B cell (primary cell): Measurements from ENCODE around the gene PEDS1. TPM values are rescaled to one million over a fixed set of nuclear protein-coding genes. Genes with fewer than 3 reads are reported as not detected.

Experiments used
- ATAC-seq: fragments of 200-7000 bp; cut with Tn5 transposase; one replicate; pipeline ENCODE4 v1.10.0; 2021; ENCODE audit warnings: low read depth, mild to moderate bottlenecking, moderate number of reproducible peaks, moderate library complexity
- CTCF ChIA-PET: fragments of 350-600 bp; sonication (Branson Sonifier 250); formaldehyde crosslinking; loops from one replicate; lab custom pipeline; 2021; ENCODE audit warnings: antibody characterized with exemption, inconsistent platforms; lab: Charles Lee
- POLR2A ChIA-PET: fragments of 350-600 bp; sonication (Branson Sonifier 250); formaldehyde crosslinking; loops from one replicate; lab custom pipeline; 2021; ENCODE audit warnings: antibody characterized with exemption; lab: Charles Lee
- DNase-seq: peaks from one replicate; pipeline ENCODE4 v3.0.0; 2013
- H2AFZ ChIP-seq: 2 replicates; pipeline ENCODE4 v1.6.1; 2012; ENCODE audit warnings: mild to moderate bottlenecking, low read depth, low read length; ENCODE audit not compliant: insufficient read depth, poor library complexity, severe bottlenecking
- H3K27ac ChIP-seq, 2 donors: 1 replicate in 1 of 2; 2 replicates in 1 of 2; pipeline ENCODE4 v1.5.1; 2012 to 2013; ENCODE audit warnings: low read length in 2 of 2, mild to moderate bottlenecking in 2 of 2, moderate library complexity in 1 of 2
- H3K27me3 ChIP-seq, 4 experiments: fragments of 200-600 bp in 1 of 4; sonication (generic) in 1 of 4; replicated peaks in 1 of 4; 1 replicate in 2 of 4; 2 replicates in 2 of 4; pipeline versions ENCODE4 v1.6.1 to v1.7.0; 2013 to 2016; ENCODE audit warnings: low read length in 3 of 4, mild to moderate bottlenecking in 2 of 4, mixed read lengths in 1 of 4, moderate library complexity in 1 of 4; ENCODE audit not compliant: insufficient read depth in 4 of 4, control insufficient read depth in 3 of 4; ENCODE audit errors: control extremely low read depth in 1 of 4
- H3K36me3 ChIP-seq, 2 experiments: replicated peaks in 1 of 2; 1 replicate in 1 of 2; 2 replicates in 1 of 2; pipeline versions ENCODE4 v1.6.1 to v1.7.1; 2013; ENCODE audit warnings: low read length in 1 of 2; ENCODE audit not compliant: insufficient read depth in 2 of 2, control insufficient read depth in 1 of 2; ENCODE audit errors: control extremely low read depth in 1 of 2, extremely low read depth in 1 of 2
- H3K4me1 ChIP-seq, 2 donors: fragments of 200-600 bp in 1 of 2; sonication (generic) in 1 of 2; 1 replicate in 1 of 2; 2 replicates in 1 of 2; pipeline versions ENCODE4 v1.5.1 to v1.6.1; 2013 to 2017; ENCODE audit warnings: low read length in 2 of 2; ENCODE audit not compliant: control insufficient read depth in 2 of 2, insufficient read depth in 2 of 2
- H3K4me2 ChIP-seq: replicated peaks from 2 replicates; pipeline ENCODE3; 2012; ENCODE audit warnings: mild to moderate bottlenecking, low read depth, low read length; ENCODE audit not compliant: poor library complexity, severe bottlenecking
- H3K4me3 ChIP-seq, 5 experiments: fragments of 200-600 bp in 1 of 5; sonication (generic) in 1 of 5; 1 replicate in 3 of 5; 2 replicates in 2 of 5; pipeline versions ENCODE4 v1.5.1 to v1.7.0; 2011 to 2016; ENCODE audit warnings: low read length in 4 of 5, mild to moderate bottlenecking in 4 of 5, low read depth in 2 of 5, control low read depth in 1 of 5, moderate library complexity in 1 of 5; ENCODE audit not compliant: insufficient read depth in 1 of 5; ENCODE audit errors: control extremely low read depth in 1 of 5, extremely low read depth in 1 of 5
- H3K79me2 ChIP-seq: fragments of 200-600 bp; sonication (generic); one replicate; pipeline ENCODE4 v1.6.0; 2016; ENCODE audit warnings: low read length; ENCODE audit not compliant: control insufficient read depth, insufficient read depth
- H3K9ac ChIP-seq: fragments of 200-600 bp; sonication (generic); 2 replicates; pipeline ENCODE4 v1.6.1; 2017; ENCODE audit warnings: mild to moderate bottlenecking, low read length, moderate library complexity
- H3K9me3 ChIP-seq, 3 donors: one replicate each; pipeline versions ENCODE4 v1.6.1 to v1.7.1; 2013; ENCODE audit warnings: low read length in 2 of 3; ENCODE audit not compliant: control insufficient read depth in 2 of 3, insufficient read depth in 1 of 3; ENCODE audit errors: control extremely low read depth in 1 of 3
- H4K20me1 ChIP-seq: 2 replicates; pipeline ENCODE4 v1.6.0; 2012; ENCODE audit warnings: mild to moderate bottlenecking, low read length; ENCODE audit not compliant: insufficient read depth, control insufficient read depth, poor library complexity, severe bottlenecking
- H3K27ac Mint-ChIP-seq: one replicate; pipeline ENCODE4 v1.8.0; 2021; ENCODE audit warnings: mixed read lengths
- H3K27me3 Mint-ChIP-seq: one replicate; pipeline ENCODE4 v1.8.0; 2021; ENCODE audit warnings: mixed read lengths
- H3K4me1 Mint-ChIP-seq: one replicate; pipeline ENCODE4 v1.8.0; 2021; ENCODE audit warnings: mixed read lengths
- H3K4me3 Mint-ChIP-seq: one replicate; pipeline ENCODE4 v1.8.0; 2021; ENCODE audit warnings: mixed read lengths
- H3K9me3 Mint-ChIP-seq: one replicate; pipeline ENCODE4 v1.8.0; 2022; ENCODE audit warnings: mixed read lengths; ENCODE audit not compliant: insufficient read depth
- CTCF ChIP-seq: fragments of 200-600 bp; IDR thresholded peaks from one replicate; pipeline ENCODE4 v1.8.0; 2022; ENCODE audit warnings: antibody characterized with exemption, mild to moderate bottlenecking
- EZH2 ChIP-seq: IDR thresholded peaks from 2 replicates; pipeline ENCODE4 v1.6.1; 2012; ENCODE audit warnings: borderline replicate concordance, low read depth, mild to moderate bottlenecking, moderate library complexity, low read length; ENCODE audit not compliant: insufficient read depth, poor library complexity, severe bottlenecking
- WGBS: methylation state at CpG from one replicate; pipeline ENCODE4 v1.1.5; 2013; ENCODE audit warnings: missing lambda C conversion rate; ENCODE audit not compliant: insufficient coverage; 5-methylcytosine and 5-hydroxymethylcytosine counted together
- intact Hi-C: fragments of 100-400 bp; cut with micrococcal nuclease; formaldehyde crosslinking; loops from one replicate; pipeline ENCODE4 v1.10.0; 2022
- polyA plus RNA-seq: library from polyadenylated mRNA; depleted of rRNA; stranded (reverse); fragments of >200 nt; gene quantifications from 2 replicates; pipeline ENCODE4 v1.2.3, GENCODE V29; 2012
- total RNA-seq, 2 donors: library from RNA; stranded (reverse); fragments of 120-200 nt in 1 of 2; gene quantifications; 1 replicate in 1 of 2; 2 replicates in 1 of 2; pipeline versions ENCODE4 v1.2.3 to v1.2.4, GENCODE V29; 2013 to 2022

The PEDS1 gene
- total and polyA plus RNA-seq, 2 donors (not counting 1 experiment from before 2014, with no cell fraction given) = 11.2 to 38.7 TPM

DNA sequence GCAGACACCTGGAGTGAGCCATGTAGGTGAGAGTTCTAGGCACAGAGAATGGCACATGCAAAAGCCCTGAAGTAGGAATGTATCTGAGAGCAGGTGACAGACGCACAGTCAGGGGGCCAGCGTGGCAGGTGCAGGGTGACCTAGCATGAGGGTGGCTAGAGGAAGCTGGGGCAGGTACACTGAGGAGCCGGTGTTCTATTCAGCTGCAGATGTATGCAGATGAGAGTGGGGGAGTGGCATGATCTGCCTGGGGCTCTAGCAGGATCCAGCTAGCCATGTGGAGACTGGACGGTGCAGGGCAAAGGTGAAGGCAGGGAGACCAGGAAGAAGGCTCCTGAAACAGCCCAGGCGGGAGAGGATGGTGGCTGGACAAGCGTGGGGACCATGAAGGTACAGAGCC, 10.7 kb downstream of the PEDS1 start:
- Mint-ChIP-seq H3K9me3 (no peaks in the 10 kb centered on the region), H3K27ac (no peak overlapping the region), H3K27me3 (no peaks in the 10 kb centered on the region), H3K4me3 (no peak overlapping the region), H3K4me1 (peaks cover 24% of the 10 kb centered on the region)
- H4K20me1 ChIP-seq = peaks cover 44% of the 10 kb centered on the region
- no peak overlapping the region for H3K27ac ChIP-seq
- no peak overlapping the region for H3K4me3 ChIP-seq
- H3K4me2 ChIP-seq = no peak overlapping the region
- H3K27me3 ChIP-seq = no peaks in the 10 kb centered on the region
- peaks cover 2 to 48% of the 10 kb centered on the region in 2 experiments for H3K36me3 ChIP-seq
- intact Hi-C loops = no loop called here
- ChIA-PET POLR2A (no interaction called here), CTCF (interaction anchor here (1.2 to 2.3 kb wide), 3 partner anchors 10 to 164 kb away, joined by 4 to 6 read pairs (median 4); no protein-coding TSS in a partner anchor)
- 97% methylated on average over 6 of the region's 6 CpGs for WGBS
- H2AFZ ChIP-seq = no peak overlapping the region
- ATAC-seq (no peak), DNase-seq (no peak)
- H3K4me1 ChIP-seq = peaks cover 22 to 23% of the 10 kb centered on the region in 2 donors
- TF ChIP-seq EZH2 = no peak
- TF ChIP-seq CTCF = no peak
- H3K9ac ChIP-seq = no peak overlapping the region
- peaks cover 79% of the 10 kb centered on the region for H3K79me2 ChIP-seq
- no peaks in the 10 kb centered on the region for H3K9me3 ChIP-seq

GRCh38 chr20:50141811-50142561, 11.5 kb downstream of the PEDS1 start:
- Histone ChIP-seq H4K20me1 (peaks cover 47% of the 10 kb centered on the region), H3K79me2 (peaks cover 81% of the 10 kb centered on the region), H3K27me3 (no peaks in the 10 kb centered on the region), H2AFZ (no peak overlapping the region), H3K4me1 (peaks cover 16% of the 10 kb centered on the region in 2 donors), H3K4me3 (no peak overlapping the region), H3K36me3 (peaks cover 2 to 50% of the 10 kb centered on the region in 2 experiments), H3K9ac (no peak overlapping the region), H3K27ac (no peak overlapping the region), H3K9me3 (no peaks in the 10 kb centered on the region), H3K4me2 (no peak overlapping the region)
- DNase-seq (no peak), ATAC-seq (no peak)
- Mint-ChIP-seq H3K27me3 (no peaks in the 10 kb centered on the region), H3K9me3 (no peaks in the 10 kb centered on the region), H3K4me3 (no peak overlapping the region), H3K4me1 (peaks cover 16% of the 10 kb centered on the region), H3K27ac (no peak overlapping the region)
- 98% methylated on average over 8 of the region's 12 CpGs for WGBS
- intact Hi-C loops = no loop called here
- ChIA-PET POLR2A (no interaction called here), CTCF (interaction anchor here (0.8 to 2.3 kb wide), 4 partner anchors 11 to 163 kb away, joined by 3 to 6 read pairs (median 4); no protein-coding TSS in a partner anchor)
- no peak for TF ChIP-seq CTCF
- TF ChIP-seq EZH2 = no peak
